GM21576 (cell line): ENCODE measurements around the gene XRCC4.
A peak's percentile ranks its signal among the peaks of the same experiment; 100 is the strongest.
"Not testable (repeated sequence)": the region's sequence is repeated elsewhere in the genome, so short reads cannot be mapped to it uniquely, and the experiment has no call there.

ENCODE experiments used
- ATAC-seq: cut with Tn5 transposase; IDR thresholded peaks from one replicate; pipeline ENCODE4 v1.9.1; 2021; ENCODE audit warnings: mild to moderate bottlenecking, moderate library complexity; ENCODE audit not compliant: unreplicated experiment

Gene XRCC4

DNA sequence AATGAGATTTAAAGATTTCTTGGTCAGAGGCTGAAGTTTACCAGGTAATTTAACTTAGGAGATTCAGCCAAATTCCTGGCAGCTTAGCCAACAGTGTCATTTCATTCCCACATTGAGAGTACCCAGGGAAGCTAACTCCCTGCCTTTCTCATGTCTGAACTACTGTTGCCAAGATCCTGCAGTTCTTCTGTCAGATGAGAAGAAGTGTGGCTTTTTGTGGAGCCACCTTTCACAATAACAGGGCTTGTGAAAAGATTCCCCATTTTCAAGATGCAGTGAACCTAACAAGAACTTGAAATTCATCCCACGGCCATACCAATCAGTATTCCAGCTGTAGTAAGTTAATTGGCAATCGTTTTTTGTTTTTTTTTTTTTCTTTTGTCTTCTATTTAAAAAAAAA lies 176.4 kb downstream of the XRCC4 start:
- no peak for ATAC-seq

DNA sequence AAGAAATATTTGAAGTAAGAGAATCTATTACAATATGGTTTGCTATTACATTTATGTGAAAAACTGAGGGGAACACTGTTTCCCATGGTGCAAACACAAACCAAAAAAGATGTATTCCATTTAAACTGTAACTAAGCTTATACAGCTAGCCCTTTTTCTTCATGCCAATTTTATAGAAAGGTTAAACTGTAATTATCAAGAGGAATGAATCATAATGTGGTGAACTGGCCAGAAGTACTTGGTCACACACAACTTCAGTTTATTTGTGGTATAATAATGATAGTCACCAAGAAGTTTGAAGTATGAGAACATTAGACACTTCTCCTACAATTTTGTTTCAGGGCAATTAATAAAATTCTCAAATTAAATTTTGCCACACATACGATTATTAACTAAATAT lies 177.9 kb downstream of the XRCC4 start:
- ATAC-seq = no peak

DNA sequence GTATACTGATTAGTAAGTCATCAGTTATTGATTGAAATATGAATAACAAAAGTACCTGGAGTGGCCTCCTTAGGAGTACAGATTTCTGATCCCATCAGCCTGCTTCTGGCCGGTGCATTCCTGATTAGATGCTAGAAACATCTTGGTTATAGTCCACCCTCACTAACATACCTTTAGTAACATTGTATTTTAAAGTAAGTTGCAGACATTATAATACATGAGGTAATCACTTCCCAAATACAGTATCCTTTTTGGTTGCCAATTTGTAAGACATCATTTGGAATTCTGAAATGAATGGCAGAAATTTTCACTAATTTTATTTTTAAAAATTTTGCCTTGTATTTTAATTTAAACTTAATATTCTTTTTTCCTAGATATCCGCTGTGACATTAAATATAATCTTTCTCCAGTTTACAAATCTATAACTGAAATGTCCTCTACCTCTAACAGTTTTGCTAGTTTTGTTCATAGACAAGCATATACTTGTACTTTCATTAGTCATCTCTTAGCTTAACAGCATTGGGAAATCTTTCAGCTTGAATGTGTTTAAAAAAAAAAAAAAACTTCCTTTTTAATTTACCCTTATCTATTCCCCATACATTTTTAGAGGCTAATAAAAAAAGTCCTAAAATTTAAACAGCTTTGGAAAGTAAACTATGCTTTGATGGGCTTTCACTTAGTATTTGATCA lies 178.9 kb downstream of the XRCC4 start:
- ATAC-seq = no peak

DNA sequence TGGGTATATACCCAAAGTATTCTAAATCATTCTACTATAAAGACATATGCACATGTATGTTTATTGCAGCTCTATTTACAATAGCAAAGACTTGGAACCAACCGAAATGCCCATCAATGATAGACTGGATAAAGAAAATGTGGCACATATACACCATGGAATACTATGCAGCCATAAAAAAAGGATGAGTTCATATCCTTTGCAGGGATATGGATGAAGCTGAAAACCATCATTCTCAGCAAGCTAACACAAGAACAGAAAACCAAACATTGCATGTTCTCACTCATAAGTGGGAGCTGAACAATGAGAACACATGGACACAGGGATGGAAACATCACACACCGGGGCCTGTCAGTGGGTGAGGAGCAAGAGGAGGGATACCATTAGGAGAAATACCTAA lies 180.3 kb downstream of the XRCC4 start:
- not testable (repeated sequence) for ATAC-seq

DNA sequence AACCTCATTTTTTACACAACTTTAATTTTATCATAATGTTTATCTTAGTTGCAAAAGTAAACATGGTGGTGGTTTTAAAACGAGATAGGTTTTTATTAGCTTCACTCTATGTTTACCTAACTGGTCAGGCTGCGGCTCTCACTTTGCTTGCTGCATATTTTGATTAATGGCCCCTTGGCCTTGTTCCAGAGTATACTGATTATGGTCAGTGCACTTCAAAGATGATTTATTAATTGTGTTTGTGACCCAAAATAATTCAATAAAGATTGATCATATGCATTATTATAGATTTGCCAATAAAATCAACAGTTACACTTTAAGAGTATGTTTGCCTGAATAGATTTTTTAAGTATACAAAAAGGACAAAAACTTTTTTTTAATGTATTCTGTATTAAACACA lies 188.0 kb downstream of the XRCC4 start:
- ATAC-seq = no peak

DNA sequence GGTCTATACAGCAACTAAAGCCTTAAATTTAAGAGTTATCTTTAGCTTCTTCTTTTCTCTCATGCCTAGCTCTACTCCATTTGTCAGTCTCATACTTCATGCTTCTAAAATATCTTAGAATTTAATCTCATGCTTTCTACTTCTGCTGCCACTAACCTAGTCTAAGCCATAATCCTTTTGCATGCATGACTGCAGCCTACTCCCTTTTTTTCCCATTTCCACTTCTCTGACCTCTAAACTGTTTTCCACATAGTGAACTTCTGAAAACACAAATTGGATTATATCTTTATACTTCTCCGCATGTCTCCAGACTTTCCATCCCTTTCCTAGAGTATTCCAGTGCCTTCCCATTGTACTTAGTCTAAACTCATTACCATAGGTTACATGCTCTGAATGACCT lies 193.0 kb downstream of the XRCC4 start:
- ATAC-seq = no peak

DNA sequence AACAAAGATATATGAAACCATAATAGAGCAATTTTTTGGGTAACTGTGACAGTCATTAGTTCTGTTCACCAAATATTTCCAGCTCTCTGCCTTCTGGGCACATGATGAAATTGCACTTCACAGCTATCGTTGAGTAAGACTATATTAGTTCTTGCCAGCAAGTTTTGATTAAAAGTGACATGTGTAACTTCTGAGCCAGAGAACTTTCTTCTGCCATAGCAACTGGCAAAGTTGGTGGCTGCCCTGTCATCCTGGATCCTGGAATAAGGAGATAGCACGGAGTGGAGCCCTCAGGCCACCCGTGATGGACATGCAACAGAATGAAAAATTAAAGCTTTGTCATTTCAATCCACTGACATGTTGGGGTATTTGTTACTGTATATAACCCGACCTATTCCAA lies 199.8 kb downstream of the XRCC4 start:
- ATAC-seq = no peak

DNA sequence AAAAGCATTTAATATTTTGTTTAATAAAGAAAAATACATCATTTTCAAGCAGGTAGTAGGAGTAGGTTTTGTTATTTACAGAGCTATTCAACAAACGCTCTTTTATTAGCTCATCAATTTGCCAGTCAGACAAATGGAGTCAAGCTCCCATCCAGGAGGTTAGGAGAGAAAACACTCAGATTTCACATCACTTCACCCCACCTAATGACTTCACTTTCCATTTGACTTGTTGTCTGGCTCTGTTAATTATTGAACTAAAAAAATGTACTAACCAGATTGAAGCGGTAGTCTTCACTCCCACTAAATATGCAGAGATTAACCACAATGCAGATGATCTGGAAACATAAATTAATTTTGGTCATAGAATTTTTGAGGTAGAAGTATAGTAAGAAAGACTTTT lies 200.6 kb downstream of the XRCC4 start:
- no peak for ATAC-seq

DNA sequence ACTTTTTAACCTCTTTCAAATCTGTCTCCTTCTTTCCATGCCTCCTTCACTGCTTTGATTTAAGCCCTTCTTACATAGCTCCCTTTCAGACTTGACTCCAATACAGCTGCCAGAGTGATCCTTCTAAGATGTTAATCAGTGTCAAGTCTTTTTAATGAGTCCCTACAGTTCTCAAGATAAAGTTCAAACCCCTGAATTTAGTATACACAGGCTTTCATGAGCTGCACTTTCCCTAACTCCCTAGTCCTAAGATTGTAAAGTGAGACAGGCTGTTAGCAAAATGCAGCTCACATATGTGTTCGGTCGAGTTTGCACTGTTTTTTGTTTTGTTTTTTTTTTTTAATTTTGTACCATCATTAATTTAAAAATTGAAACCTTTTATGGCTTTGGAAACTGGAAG lies 203.8 kb downstream of the XRCC4 start:
- ATAC-seq = no peak

DNA sequence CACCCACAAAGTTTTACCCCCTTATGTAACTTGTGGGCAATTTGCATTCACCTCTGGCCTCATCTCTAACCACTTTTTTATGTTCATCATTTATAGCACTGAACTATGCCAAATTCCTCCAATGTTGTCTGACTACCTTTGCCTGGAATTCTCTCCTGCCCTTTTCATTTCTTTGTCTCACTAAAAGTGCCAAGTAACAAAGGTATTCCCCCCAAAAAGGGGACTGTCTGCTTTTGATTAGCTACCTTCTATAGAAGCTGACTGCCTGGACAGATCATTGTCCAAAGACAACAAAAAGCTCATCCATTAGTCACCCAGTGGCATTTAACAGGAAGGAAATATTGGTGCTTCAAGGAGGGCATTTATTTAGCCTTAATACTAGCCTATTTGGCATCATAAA lies 204.3 kb downstream of the XRCC4 start:
- ATAC-seq = no peak

DNA sequence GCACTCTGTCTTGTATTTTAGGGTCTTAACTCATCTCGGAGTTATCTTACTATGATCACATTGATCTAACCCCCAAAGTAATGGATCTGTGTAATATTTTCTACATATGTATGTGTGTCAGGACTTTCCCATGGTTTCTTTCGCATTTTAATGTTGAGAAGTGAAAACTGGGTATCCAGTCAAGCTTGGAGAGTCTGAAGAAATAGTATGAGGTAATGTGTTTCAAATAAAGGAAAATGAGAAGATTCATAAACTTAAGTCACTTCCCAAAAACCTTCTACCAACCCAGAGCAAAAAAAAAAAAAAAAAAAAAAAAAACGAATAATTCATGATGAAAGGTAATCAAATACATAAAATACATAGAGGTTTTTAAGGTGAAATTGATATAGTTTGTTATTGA lies 206.4 kb downstream of the XRCC4 start:
- no peak for ATAC-seq

DNA sequence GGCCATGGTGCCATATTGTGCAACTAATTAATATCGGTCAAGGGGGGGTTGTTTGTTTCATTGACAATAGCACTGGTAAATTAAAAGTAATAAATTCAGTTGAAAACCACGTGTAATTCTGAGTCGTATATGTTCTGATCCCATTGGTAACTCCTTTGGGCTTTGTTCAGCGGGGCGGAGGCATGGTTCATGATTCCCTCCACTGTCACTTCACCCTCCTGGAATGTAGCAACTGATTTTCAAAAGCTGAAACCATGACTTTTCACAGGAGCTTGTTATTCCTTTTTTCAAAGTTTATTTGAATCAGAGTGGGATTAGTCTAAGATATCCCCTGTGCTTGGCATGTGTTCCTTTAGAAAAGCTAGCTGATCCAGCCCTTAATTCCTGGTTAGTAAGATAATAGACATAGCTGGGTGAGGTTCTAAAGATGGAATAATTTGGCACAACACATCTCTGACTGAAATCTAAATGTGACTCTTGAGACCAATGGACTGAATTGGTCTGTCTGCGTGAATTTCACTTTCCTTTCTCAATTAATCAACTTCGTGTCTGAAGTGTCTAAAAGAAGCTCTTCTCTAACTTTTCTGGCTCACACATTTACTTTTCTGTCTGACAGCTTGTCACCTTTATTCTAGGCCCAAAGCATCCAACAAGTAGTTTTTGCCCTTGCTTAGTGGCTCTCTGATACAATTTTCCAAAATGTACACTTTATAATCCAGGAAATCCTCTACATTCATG lies 208.5 kb downstream of the XRCC4 start:
- ATAC-seq = no peak

DNA sequence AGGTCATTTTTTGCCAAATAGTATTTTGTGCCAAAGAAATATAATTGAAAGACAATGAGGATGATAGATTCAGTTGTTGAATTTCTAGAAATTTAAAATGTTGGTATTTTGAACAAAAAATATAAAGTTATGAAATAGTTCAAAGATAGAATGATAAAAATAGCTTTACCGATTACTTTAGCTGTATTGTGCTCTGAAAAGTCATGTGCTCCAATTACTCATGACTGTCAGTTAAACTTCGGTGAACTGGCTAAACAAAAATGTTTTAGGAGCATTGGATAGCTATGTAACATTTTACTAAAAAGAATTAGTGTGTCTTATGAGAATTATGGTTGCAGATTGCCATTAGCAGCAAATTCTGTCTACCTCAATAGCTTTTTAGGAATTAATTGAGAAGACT lies 216.9 kb downstream of the XRCC4 start:
- ATAC-seq = no peak

DNA sequence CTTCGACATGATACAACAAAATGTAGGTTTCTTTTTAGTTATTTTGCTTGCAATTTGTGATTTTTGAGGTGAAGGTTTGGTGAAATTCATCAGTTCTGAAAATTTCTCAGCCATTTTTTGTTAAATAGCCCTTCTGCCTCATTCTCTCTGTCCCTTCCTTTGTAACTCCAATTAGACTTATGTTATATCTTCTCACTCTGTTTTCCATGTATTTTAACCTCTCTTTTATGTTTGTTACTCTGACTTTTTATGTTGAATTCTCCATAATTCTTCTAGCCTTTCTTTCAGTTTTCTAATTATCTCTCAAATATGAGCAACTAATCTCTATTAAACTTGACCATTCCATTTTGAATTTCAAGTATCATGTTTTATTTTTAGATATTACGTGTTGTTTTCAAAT lies 222.0 kb downstream of the XRCC4 start:
- no peak for ATAC-seq

DNA sequence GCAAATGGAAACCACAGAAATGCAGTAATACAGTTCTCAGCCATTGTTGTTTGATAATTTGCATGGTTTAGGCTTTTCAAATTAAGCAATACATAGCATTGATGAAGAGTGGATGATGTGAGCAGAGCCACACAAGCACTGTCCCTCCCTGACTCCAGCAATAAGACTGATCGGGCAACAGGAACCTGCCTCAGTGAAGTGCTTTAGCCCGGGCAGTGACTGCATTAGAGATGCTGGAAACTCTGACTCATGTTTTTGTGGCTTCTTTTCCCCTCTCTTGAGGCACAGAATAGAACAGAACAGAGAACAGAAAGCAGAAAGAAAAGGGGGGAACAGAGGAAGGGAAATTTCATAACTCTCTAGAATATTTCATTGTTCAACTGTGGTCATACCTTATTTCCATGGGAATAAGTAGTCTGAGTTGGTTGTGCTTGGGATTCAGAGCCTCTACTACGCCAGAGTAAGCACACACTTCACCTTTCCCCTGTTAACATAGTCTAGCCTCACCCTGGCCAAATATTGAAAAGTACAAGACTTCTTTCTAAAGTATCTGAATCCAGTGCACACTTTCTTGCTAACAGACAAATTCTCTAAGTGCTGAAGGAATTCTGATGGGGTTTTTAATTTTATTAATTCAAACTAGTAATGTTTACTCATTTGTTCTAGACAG lies 229.4 kb downstream of the XRCC4 start:
- ATAC-seq = peak; percentile 99

DNA sequence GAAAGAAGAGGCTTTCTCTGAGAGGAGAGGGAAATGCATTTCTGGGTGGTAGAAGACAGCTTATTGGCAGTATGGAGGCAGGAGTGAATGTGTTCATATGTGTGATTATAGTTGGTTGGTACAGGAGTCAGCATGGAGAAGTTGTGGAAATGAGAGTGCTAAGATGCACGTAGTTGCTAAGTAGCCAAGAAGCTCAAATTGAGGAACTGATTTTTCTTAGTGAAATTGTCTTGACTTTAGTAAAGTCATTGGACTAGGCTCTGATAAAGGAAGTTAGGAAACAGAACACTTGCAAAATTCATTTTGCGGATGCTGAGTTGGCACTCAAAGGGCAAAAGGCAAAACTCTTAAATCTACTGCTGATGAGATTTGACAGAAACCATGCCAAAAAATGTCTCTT lies 235.3 kb downstream of the XRCC4 start:
- ATAC-seq = no peak

DNA sequence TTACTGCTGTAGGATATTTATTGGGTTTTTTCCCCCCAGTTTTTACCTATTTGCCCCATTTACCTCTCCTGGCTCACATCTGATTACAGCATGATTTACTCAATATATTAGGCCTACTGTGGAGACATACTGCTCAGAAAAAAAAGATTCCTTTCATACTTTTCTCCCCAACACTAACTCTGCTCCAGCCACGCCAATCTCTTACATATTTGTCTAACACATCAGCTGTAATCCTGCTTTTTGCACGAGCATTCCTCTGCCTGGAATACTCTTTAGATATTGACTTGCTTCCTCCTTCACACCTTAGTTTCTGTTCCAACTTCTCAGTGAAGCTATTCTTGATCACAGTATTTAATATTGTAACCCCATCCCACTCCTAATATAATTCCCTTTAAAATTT lies 236.1 kb downstream of the XRCC4 start:
- no peak for ATAC-seq

DNA sequence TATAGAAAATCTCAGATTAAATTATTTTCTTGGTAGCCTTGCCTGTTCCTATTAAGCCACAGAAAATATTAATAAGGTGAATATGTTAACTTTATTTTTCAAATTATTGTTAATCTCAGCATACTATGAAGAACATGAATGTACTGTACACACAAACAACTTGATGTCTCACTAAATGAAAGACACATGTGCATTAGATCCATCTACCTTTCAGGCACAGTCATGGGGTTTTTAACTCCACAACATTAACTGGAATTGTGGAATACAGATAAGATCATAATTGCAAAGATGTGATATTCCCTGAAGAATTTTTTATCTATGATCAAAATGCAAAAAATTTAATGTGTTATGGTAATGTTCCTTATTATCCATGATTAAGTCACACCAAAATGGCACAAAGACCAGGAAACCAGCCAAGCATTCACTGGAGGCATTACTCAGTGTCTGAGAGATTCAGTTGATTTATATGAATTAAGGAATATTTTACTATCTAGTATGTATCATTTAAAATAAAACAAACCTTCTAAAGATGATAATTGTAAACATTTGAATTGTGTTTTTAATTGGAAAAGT lies 244.2 kb downstream of the XRCC4 start:
- no peak for ATAC-seq

DNA sequence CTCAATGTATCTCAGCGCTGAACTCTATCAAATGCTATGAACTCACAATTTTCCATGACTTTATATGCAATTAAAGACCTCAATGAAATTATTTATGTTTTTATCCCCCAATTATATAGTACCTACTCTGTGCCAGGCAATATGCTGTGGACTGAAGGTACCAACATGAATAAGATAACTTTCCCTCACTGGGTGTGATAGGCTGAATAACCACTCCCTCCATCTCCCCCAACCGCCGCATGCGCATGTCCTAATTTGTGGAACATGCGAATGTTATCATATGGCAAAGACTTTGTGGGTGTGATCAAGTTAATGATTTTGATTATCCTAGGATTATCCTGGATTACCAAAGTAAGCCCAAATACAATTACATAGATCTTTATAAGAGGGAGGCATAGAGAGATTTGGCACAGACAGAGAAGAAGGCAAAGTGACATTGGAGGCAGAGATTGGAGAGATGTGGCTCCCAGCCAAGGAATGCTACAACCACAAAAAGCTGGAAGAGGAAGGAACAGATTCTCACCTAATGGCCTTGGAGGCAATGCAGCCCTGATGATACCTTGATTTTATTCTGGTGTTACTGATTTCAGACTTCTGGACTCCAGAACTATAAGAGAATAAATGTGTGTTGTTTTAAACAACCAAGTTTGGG lies 245.1 kb downstream of the XRCC4 start:
- no peak for ATAC-seq

DNA sequence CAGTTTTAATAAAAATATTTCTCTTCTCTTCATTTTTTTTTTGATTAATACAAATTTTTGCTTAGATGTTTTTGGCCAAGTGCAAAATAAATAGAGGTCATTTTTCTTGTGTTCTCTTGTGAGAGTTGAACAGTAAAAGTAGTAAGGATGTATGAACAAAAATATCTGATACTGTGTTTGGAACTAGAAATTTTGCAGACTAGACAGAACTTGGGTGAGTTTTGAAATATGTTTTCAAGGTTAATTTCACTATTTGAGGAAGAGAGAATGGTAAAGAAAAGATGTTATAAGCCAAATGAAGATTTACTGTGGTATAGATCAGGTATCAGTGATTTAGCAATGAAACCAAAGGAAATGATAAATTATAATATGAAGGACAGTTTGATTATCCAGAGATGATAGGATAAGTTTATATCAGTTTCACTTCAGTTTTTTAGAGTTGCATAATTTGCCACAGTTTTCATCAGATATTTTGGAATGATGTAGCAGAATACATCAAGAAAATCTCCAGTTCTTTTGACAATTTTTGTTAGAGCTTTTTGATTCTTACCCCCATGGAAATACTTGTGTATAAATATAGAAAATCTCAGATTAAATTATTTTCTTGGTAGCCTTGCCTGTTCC lies 246.3 kb downstream of the XRCC4 start:
- no peak for ATAC-seq

DNA sequence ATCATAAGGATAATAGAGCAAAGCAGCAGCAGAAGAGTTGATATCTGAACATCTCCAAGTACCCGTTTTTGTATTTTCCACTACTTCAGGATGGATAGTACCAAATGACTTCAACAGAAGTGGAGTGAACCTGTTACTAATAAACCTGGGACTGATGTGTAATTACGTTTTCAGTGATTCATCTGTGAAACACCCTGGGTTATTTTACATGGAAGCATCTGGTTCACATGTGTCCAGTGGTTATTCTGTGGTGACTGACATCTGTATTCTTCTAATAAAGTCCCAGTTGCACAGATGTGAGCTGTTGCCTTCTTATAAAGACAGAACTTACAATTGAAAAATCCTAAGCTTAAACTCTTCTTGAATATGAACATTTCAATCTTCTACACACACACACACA lies 254.5 kb downstream of the XRCC4 start:
- no peak for ATAC-seq
